ENCODE data around the gene EEF2K. TPM values are rescaled to one million over a fixed set of nuclear protein-coding genes. Genes with fewer than 3 reads are reported as not detected.

EEF2K gene
- total RNA-seq, 1 experiment from 2014 or later: 17.5 TPM

GRCh38 chr16:22188595-22189442 lies 17.3 kb upstream of the EEF2K start:
- Histone ChIP-seq H3K4me1 (peaks cover 3% of the 10 kb centered on the region; the same call in 1 of the 2 replicates), H3K27me3 (replicated peaks; ENCODE audit: control insufficient read depth, insufficient read depth, low read length) (no peaks in the 10 kb centered on the region), H3K36me3 (ENCODE audit: control insufficient read depth, insufficient read depth, low read length) (no peaks in the 10 kb centered on the region), H3K9me3 (no peaks in the 10 kb centered on the region), H3K4me3 (ENCODE audit: low read depth, low read length) (no peak overlapping the region)
- intact Hi-C loops (cut with micrococcal nuclease; ENCODE audit: unreplicated experiment): loop anchor here (1.0 to 5.0 kb wide), 5 partner anchors 47 to 188 kb away; partner anchors contain the start of gene PDZD9
- Mint-ChIP-seq H3K4me1 (ENCODE audit: low read depth, unreplicated experiment) (no peaks in the 10 kb centered on the region), H3K27me3 (ENCODE audit: insufficient read depth, unreplicated experiment) (no peaks in the 10 kb centered on the region), H3K36me3 (ENCODE audit: insufficient read depth, unreplicated experiment) (peaks cover 6% of the 10 kb centered on the region), H3K27ac (ENCODE audit: unreplicated experiment) (no peak overlapping the region), H3K4me3 (ENCODE audit: unreplicated experiment) (peak overlapping the region; percentile 97), H3K9me3 (ENCODE audit: unreplicated experiment) (no peaks in the 10 kb centered on the region)
- TF ChIP-seq CTCF (IDR thresholded peaks at IDR 0.05; ENCODE audit: insufficient read depth in 1 of 2, low read depth in 1 of 2, low read length in 1 of 2, severe bottlenecking in 1 of 2, unreplicated experiment in 1 of 2): peak; percentile 71 to 81
- DNase-seq: peak; percentile 69 to 77
- BruUV-seq (replicated peaks): no TSS peak
- POLR2A ChIA-PET: no interaction called here
- CTCF ChIA-PET: interaction anchor here (0.5 to 2.0 kb wide), 19 partner anchors 10 to 478 kb away, joined by 3 to 35 read pairs (median 4); partner anchors contain the start of gene MOSMO

- H3K4me1 Mint-ChIP-seq (ENCODE audit: low read depth, unreplicated experiment): no peaks in the 10 kb centered on the region
- intact Hi-C loops (cut with micrococcal nuclease; ENCODE audit: unreplicated experiment): loop anchor here (1.0 to 5.0 kb wide), 4 partner anchors 17 to 108 kb away; partner anchors contain the start of genes EEF2K and POLR3E
- no peak for TF ChIP-seq CTCF (IDR thresholded peaks at IDR 0.05; ENCODE audit: insufficient read depth in 1 of 2, low read depth in 1 of 2, low read length in 1 of 2, severe bottlenecking in 1 of 2, unreplicated experiment in 1 of 2)
- no peak for DNase-seq
- POLR2A ChIA-PET: no interaction called here
- H3K9me3 ChIP-seq: no peaks in the 10 kb centered on the region
- peak overlapping the region; percentile 91 for H3K4me3 ChIP-seq (ENCODE audit: low read depth, low read length)
- H3K27ac Mint-ChIP-seq (ENCODE audit: unreplicated experiment): no peak overlapping the region
- no peaks in the 10 kb centered on the region for H3K36me3 ChIP-seq (ENCODE audit: control insufficient read depth, insufficient read depth, low read length)
- peak overlapping the region; percentile 97 for H3K4me3 Mint-ChIP-seq (ENCODE audit: unreplicated experiment)
- CTCF ChIA-PET: interaction anchor here (1.0 to 2.0 kb wide), 4 partner anchors 69 to 182 kb away, joined by 8 to 35 read pairs (median 16); partner anchors contain the start of gene MOSMO
- no peaks in the 10 kb centered on the region for H3K27me3 ChIP-seq (replicated peaks; ENCODE audit: control insufficient read depth, insufficient read depth, low read length)
- no peaks in the 10 kb centered on the region for H3K9me3 Mint-ChIP-seq (ENCODE audit: unreplicated experiment)
- H3K36me3 Mint-ChIP-seq (ENCODE audit: insufficient read depth, unreplicated experiment): peaks cover 6% of the 10 kb centered on the region
- no TSS peak for BruUV-seq (replicated peaks)
- peaks cover 3% of the 10 kb centered on the region; the same call in 1 of the 2 replicates for H3K4me1 ChIP-seq
- H3K27me3 Mint-ChIP-seq (ENCODE audit: insufficient read depth, unreplicated experiment): no peaks in the 10 kb centered on the region
Observed at GRCh38 chr16:22189473-22190080, 16.5 kb upstream of the EEF2K start.

- H3K4me3 Mint-ChIP-seq (ENCODE audit: unreplicated experiment): peak overlapping the region; percentile 97
- no peaks in the 10 kb centered on the region for H3K9me3 Mint-ChIP-seq (ENCODE audit: unreplicated experiment)
- peaks cover 8% of the 10 kb centered on the region for H3K36me3 Mint-ChIP-seq (ENCODE audit: insufficient read depth, unreplicated experiment)
- CTCF ChIA-PET: interaction anchor here (1.0 kb wide), 1 partner anchor 182 kb away, joined by 8 read pairs; the partner anchor contains the start of gene MOSMO
- no peaks in the 10 kb centered on the region for H3K27me3 Mint-ChIP-seq (ENCODE audit: insufficient read depth, unreplicated experiment)
- no TSS peak for BruUV-seq (replicated peaks)
- DNase-seq: no peak
- Histone ChIP-seq H3K9me3 (no peaks in the 10 kb centered on the region), H3K27me3 (replicated peaks; ENCODE audit: control insufficient read depth, insufficient read depth, low read length) (no peaks in the 10 kb centered on the region), H3K36me3 (ENCODE audit: control insufficient read depth, insufficient read depth, low read length) (no peaks in the 10 kb centered on the region), H3K4me1 (peaks cover 6% of the 10 kb centered on the region; the same call in 1 of the 2 replicates), H3K4me3 (ENCODE audit: low read depth, low read length) (peak overlapping the region; percentile 91)
- POLR2A ChIA-PET: no interaction called here
- H3K4me1 Mint-ChIP-seq (ENCODE audit: low read depth, unreplicated experiment): no peaks in the 10 kb centered on the region
- intact Hi-C loops (cut with micrococcal nuclease; ENCODE audit: unreplicated experiment): loop anchor here (1.0 to 2.0 kb wide), 2 partner anchors 17 to 107 kb away; partner anchors contain the start of genes EEF2K and POLR3E
- TF ChIP-seq CTCF (IDR thresholded peaks at IDR 0.05; ENCODE audit: insufficient read depth in 1 of 2, low read depth in 1 of 2, low read length in 1 of 2, severe bottlenecking in 1 of 2, unreplicated experiment in 1 of 2): no peak
- peak overlapping the region; percentile 98 for H3K27ac Mint-ChIP-seq (ENCODE audit: unreplicated experiment)
Observed at GRCh38 chr16:22190081-22190775, 15.8 kb upstream of the EEF2K start.

Measured in Caco-2 (cell line).